ENCODE data around the gene LAX1.

DNA sequence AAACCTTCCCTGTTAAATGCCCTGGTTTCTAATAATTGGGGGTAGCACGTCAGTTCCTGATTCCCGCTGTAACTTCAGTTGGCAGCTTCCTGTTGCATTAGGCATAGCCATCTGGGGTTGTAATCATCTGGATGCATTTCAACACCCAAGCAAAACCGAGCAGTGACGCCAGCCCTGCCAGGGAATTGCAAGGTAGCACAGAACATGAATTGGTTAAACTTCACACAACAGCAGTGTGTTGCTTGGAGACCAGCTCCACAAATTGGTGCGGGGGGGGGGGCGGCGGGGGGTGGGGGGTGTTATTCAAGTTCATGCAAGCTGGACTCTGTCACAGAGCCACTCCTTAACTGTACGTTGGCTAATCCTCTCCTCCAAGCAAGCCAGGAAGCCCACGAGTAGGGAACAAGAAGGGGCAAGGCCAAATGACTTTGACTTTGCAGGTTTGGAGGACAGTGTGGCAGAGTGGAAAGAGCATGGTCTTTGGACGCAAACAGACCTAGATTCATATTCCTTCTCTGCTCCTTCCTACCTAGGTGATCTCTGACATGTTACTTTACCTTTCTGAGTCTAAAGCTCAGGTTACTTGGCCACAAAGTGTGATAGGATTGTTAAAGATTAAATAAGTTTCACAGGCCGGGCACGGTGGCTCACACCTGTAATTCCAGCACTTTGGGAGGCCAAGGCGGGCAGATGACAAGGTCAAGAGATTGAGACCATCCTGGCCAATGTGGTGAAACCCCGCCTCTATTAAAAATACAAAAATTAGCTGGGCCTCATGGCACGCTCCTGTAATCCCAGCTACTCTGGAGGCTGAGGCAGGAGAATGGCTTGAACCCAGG, 4.7 kb downstream of the LAX1 start:
- TF ChIP-seq EP300 (IDR thresholded peaks at IDR 0.05), result no peak
- TF ChIP-seq, protein P1, sequence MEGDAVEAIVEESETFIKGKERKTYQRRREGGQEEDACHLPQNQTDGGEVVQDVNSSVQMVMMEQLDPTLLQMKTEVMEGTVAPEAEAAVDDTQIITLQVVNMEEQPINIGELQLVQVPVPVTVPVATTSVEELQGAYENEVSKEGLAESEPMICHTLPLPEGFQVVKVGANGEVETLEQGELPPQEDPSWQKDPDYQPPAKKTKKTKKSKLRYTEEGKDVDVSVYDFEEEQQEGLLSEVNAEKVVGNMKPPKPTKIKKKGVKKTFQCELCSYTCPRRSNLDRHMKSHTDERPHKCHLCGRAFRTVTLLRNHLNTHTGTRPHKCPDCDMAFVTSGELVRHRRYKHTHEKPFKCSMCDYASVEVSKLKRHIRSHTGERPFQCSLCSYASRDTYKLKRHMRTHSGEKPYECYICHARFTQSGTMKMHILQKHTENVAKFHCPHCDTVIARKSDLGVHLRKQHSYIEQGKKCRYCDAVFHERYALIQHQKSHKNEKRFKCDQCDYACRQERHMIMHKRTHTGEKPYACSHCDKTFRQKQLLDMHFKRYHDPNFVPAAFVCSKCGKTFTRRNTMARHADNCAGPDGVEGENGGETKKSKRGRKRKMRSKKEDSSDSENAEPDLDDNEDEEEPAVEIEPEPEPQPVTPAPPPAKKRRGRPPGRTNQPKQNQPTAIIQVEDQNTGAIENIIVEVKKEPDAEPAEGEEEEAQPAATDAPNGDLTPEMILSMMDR (IDR thresholded peaks at IDR 0.05), result no peak
- TF ChIP-seq KDM5A (IDR thresholded peaks at IDR 0.05), result no peak
